Activated CD4-positive, CD25-positive, alpha-beta regulatory T cell treated with anti-CD3 and anti-CD28 coated beads, Interleukin-2, amount 50 U/mL, for 72 hours (primary cell): ENCODE measurements around the gene HIGD2B.
"Not testable (repeated sequence)": the region's sequence is repeated elsewhere in the genome, so short reads cannot be mapped to it uniquely, and the experiment has no call there.

ENCODE experiments used
- DNase-seq: peaks from one replicate; pipeline ENCODE4 v3.0.0; 2021

HIGD2B gene

GRCh38 chr15:72671525-72671924, 14.5 kb downstream of the HIGD2B start:
- DNase-seq, result no peak

- peak; percentile 78 for DNase-seq
Measured at GRCh38 chr15:72670656-72671352, 15.2 kb downstream of the HIGD2B start.

GRCh38 chr15:72669803-72670202, 16.2 kb downstream of the HIGD2B start:
- DNase-seq, result not testable (repeated sequence)

- DNase-seq, result not testable (repeated sequence)
Measured at GRCh38 chr15:72665706-72666105, 20.3 kb downstream of the HIGD2B start.

- not testable (repeated sequence) for DNase-seq
Measured at GRCh38 chr15:72663931-72664330, 22.1 kb downstream of the HIGD2B start.

- not testable (repeated sequence) for DNase-seq
Measured at GRCh38 chr15:72661081-72661480, 24.9 kb downstream of the HIGD2B start.

GRCh38 chr15:72656014-72656413, 30.0 kb downstream of the HIGD2B start:
- DNase-seq, result not testable (repeated sequence)

GRCh38 chr15:72654397-72654796, 31.6 kb downstream of the HIGD2B start, which contains the start of gene GOLGA6B:
Gene GOLGA6B, plus strand, starts transcription at chr15:72654697. Its CDS starts 41 bp downstream, at chr15:72654738.
- DNase-seq, result not testable (repeated sequence)

- DNase-seq, result not testable (repeated sequence)
Measured at GRCh38 chr15:72648631-72649253, 37.2 kb downstream of the HIGD2B start.

- DNase-seq, result not testable (repeated sequence)
Measured at GRCh38 chr15:72642271-72642670, 43.7 kb downstream of the HIGD2B start.

GRCh38 chr15:72639759-72640483, 46.1 kb downstream of the HIGD2B start:
- DNase-seq, result not testable (repeated sequence)

GRCh38 chr15:72636519-72637282, 49.3 kb downstream of the HIGD2B start:
- peak; percentile 65 for DNase-seq

- DNase-seq, result not testable (repeated sequence)
Measured at GRCh38 chr15:72629068-72629570, 56.9 kb downstream of the HIGD2B start.

GRCh38 chr15:72628249-72629067, 57.5 kb downstream of the HIGD2B start:
- DNase-seq, result not testable (repeated sequence)

- not testable (repeated sequence) for DNase-seq
Measured at GRCh38 chr15:72626153-72626552, 59.8 kb downstream of the HIGD2B start.
